ENCODE data around the gene F7. TPM values are rescaled to one million over a fixed set of nuclear protein-coding genes. Genes with fewer than 3 reads are reported as not detected.

The F7 gene
- total RNA-seq, 1 donor from 2014 or later = not detected

- Histone ChIP-seq H3K9me3 (no peaks in the 10 kb centered on the region), H3K4me3 (no peak overlapping the region), H3K27me3 (ENCODE audit: low read depth) (no peaks in the 10 kb centered on the region), H3K4me1 (no peaks in the 10 kb centered on the region), H3K36me3 (no peaks in the 10 kb centered on the region), H3K27ac (no peak overlapping the region)
- no peak for TF ChIP-seq CTCF (IDR thresholded peaks at IDR 0.05)
- ATAC-seq (no peak), DNase-seq (no peak)
- intact Hi-C loops (cut with DNase I) = no loop called here
These were observed 32.2 kb downstream of the F7 start for GRCh38 chr13:113137691-113138298.

GRCh38 chr13:113138792-113139551, 33.4 kb downstream of the F7 start:
- no peaks in the 10 kb centered on the region for H3K9me3 ChIP-seq
- no peaks in the 10 kb centered on the region for H3K36me3 ChIP-seq
- no peak for ATAC-seq
- TF ChIP-seq CTCF (IDR thresholded peaks at IDR 0.05) = no peak
- no peak for DNase-seq
- intact Hi-C loops (cut with DNase I) = no loop called here
- H3K27me3 ChIP-seq (ENCODE audit: low read depth) = no peaks in the 10 kb centered on the region
- H3K27ac ChIP-seq = no peak overlapping the region
- H3K4me1 ChIP-seq = no peaks in the 10 kb centered on the region
- no peak overlapping the region for H3K4me3 ChIP-seq

GRCh38 chr13:113139577-113139976, 34.0 kb downstream of the F7 start:
- DNase-seq (no peak), ATAC-seq (no peak)
- H3K4me3 ChIP-seq = no peak overlapping the region
- no peaks in the 10 kb centered on the region for H3K9me3 ChIP-seq
- intact Hi-C loops (cut with DNase I) = no loop called here
- TF ChIP-seq CTCF (IDR thresholded peaks at IDR 0.05) = no peak
- H3K36me3 ChIP-seq = no peaks in the 10 kb centered on the region
- H3K27me3 ChIP-seq (ENCODE audit: low read depth) = no peaks in the 10 kb centered on the region
- H3K27ac ChIP-seq = no peak overlapping the region
- H3K4me1 ChIP-seq = no peaks in the 10 kb centered on the region

GRCh38 chr13:113140677-113141600, 35.3 kb downstream of the F7 start:
- ATAC-seq (peak in 1 of 2 donors; percentile 34), DNase-seq (peak; percentile 35)
- no peak overlapping the region for H3K27ac ChIP-seq
- H3K36me3 ChIP-seq = no peaks in the 10 kb centered on the region
- H3K27me3 ChIP-seq (ENCODE audit: low read depth) = no peaks in the 10 kb centered on the region
- H3K9me3 ChIP-seq = no peaks in the 10 kb centered on the region
- no peak overlapping the region for H3K4me3 ChIP-seq
- TF ChIP-seq CTCF (IDR thresholded peaks at IDR 0.05) = no peak
- no peaks in the 10 kb centered on the region for H3K4me1 ChIP-seq
- intact Hi-C loops (cut with DNase I) = no loop called here

- Histone ChIP-seq H3K27me3 (ENCODE audit: low read depth) (no peaks in the 10 kb centered on the region), H3K4me1 (no peaks in the 10 kb centered on the region), H3K9me3 (no peaks in the 10 kb centered on the region), H3K4me3 (no peak overlapping the region), H3K27ac (no peak overlapping the region), H3K36me3 (no peaks in the 10 kb centered on the region)
- DNase-seq (peak; percentile 40), ATAC-seq (no peak)
- intact Hi-C loops (cut with DNase I) = no loop called here
- TF ChIP-seq CTCF (IDR thresholded peaks at IDR 0.05) = no peak
These were observed 36.0 kb downstream of the F7 start for GRCh38 chr13:113141601-113141970.

Data from lower lobe of right lung (tissue), 2 donors.